GM12878 (cell line): ENCODE results near the gene SPEM2.

Experiments
- POLR2A ChIP-seq: IDR thresholded peaks from 2 replicates; pipeline ENCODE4 v1.6.1; 2011; ENCODE audit warnings: low read depth, mild to moderate bottlenecking, low read length
- TF ChIP-seq, protein P1 (sequence below), 3 experiments: IDR thresholded peaks in 2 of 3; conservative IDR thresholded peaks in 1 of 3; 2 replicates each; pipeline ENCODE4 v1.5.1; 2011; ENCODE audit warnings: low read depth in 3 of 3, low read length in 3 of 3, mild to moderate bottlenecking in 3 of 3, control low read depth in 2 of 3, moderate library complexity in 2 of 3, inconsistent platforms in 1 of 3, mixed read lengths in 1 of 3; ENCODE audit not compliant: control insufficient read depth in 2 of 3, insufficient read depth in 1 of 3; ENCODE audit errors: extremely low read depth in 1 of 3

DNA sequence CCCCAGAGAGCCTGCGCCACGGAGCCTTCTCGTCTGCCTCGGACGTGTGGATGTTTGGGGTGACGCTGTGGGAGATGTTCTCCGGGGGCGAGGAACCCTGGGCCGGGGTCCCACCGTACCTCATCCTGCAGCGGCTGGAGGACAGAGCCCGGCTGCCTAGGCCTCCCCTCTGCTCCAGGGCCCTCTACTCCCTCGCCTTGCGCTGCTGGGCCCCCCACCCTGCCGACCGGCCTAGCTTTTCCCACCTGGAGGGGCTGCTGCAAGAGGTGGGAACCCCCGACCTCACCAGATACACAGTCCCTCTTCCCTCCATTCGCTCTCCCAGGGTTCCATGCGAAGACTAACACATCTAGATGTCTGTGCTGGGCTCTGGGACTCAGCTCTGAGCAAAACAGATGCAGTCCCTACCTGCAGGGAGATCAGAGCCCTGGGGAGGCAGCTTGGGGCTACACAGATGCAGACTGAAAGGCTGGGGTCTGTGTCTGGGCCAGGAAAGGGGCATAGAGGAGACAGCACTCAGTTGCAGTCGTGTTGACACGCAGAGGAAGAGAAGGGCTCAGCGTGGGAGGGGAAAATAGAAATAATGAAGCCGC lies 40.8 kb upstream of the SPEM2 start:
- TF ChIP-seq, protein P1, sequence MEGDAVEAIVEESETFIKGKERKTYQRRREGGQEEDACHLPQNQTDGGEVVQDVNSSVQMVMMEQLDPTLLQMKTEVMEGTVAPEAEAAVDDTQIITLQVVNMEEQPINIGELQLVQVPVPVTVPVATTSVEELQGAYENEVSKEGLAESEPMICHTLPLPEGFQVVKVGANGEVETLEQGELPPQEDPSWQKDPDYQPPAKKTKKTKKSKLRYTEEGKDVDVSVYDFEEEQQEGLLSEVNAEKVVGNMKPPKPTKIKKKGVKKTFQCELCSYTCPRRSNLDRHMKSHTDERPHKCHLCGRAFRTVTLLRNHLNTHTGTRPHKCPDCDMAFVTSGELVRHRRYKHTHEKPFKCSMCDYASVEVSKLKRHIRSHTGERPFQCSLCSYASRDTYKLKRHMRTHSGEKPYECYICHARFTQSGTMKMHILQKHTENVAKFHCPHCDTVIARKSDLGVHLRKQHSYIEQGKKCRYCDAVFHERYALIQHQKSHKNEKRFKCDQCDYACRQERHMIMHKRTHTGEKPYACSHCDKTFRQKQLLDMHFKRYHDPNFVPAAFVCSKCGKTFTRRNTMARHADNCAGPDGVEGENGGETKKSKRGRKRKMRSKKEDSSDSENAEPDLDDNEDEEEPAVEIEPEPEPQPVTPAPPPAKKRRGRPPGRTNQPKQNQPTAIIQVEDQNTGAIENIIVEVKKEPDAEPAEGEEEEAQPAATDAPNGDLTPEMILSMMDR (IDR thresholded peaks at IDR 0.05 in 2 of 3, conservative IDR thresholded peaks at IDR 0.05 in 1 of 3; ENCODE audit: control insufficient read depth in 2 of 3, extremely low read depth in 1 of 3, insufficient read depth in 1 of 3, low read depth in 3 of 3, low read length in 3 of 3) = no peak
- TF ChIP-seq POLR2A = no peak; the same call in 1 of the 2 replicates
